WTC11 (cell line): ENCODE data around the gene GRAMD1C. TPM values are rescaled to one million over a fixed set of nuclear protein-coding genes. Genes with fewer than 3 reads are reported as not detected.

Experiments
- ATAC-seq: fragments of 200-7000 bp; cut with Tn5 transposase; 2 replicates; pipeline ENCODE4 v1.10.0; 2021; ENCODE audit warnings: mild to moderate bottlenecking, moderate library complexity
- Bru-seq: library from RNA; stranded (reverse); fragments of 400-500 nt; gene quantifications from one replicate; lab custom pipeline; 2021; lab: Mats Ljungman, UMichigan
- CTCF ChIA-PET: fragments of 300-600 bp; sonication (Branson Sonifier 250); formaldehyde crosslinking; loops from one replicate; lab custom pipeline; 2021; ENCODE audit warnings: antibody characterized with exemption; lab: Charles Lee
- POLR2A ChIA-PET: fragments of 350-600 bp; sonication (Branson Sonifier 250); formaldehyde crosslinking; loops from one replicate; lab custom pipeline; 2021; ENCODE audit warnings: antibody characterized with exemption; lab: Charles Lee
- DNase-seq: peaks from one replicate; pipeline ENCODE4 v3.0.0; 2021; ENCODE audit warnings: low spot score
- H3K27ac Mint-ChIP-seq: 2 replicates; pipeline ENCODE4 v1.8.0; 2021; ENCODE audit warnings: mixed read lengths
- H3K27me3 Mint-ChIP-seq: 2 replicates; pipeline ENCODE4 v1.8.0; 2021; ENCODE audit warnings: low read depth, mild to moderate bottlenecking, moderate library complexity, mixed read lengths
- H3K36me3 Mint-ChIP-seq: 2 replicates; pipeline ENCODE4 v1.8.0; 2021; ENCODE audit warnings: mixed read lengths
- H3K4me1 Mint-ChIP-seq: 2 replicates; pipeline ENCODE4 v1.8.0; 2022; ENCODE audit warnings: mixed read lengths
- H3K4me3 Mint-ChIP-seq: 2 replicates; pipeline ENCODE4 v1.8.0; 2021; ENCODE audit warnings: mild to moderate bottlenecking, moderate library complexity, mixed read lengths
- H3K9me3 Mint-ChIP-seq: 2 replicates; pipeline ENCODE4 v1.8.0; 2021; ENCODE audit warnings: mixed read lengths
- CREM ChIP-seq: sonication (generic); formaldehyde crosslinking; IDR thresholded peaks from 2 replicates; pipeline ENCODE4 v1.8.1; 2022; ENCODE audit warnings: mild to moderate bottlenecking, missing genetic modification reagents, moderate library complexity
- ESRRA ChIP-seq: sonication (generic); formaldehyde crosslinking; IDR thresholded peaks from 2 replicates; pipeline ENCODE4 v1.8.1; 2022; ENCODE audit warnings: mild to moderate bottlenecking, missing genetic modification reagents, borderline replicate concordance
- ETV6 ChIP-seq: sonication (generic); formaldehyde crosslinking; IDR thresholded peaks from 2 replicates; pipeline ENCODE4 v1.8.1; 2022; ENCODE audit warnings: mild to moderate bottlenecking, missing genetic modification reagents
- FOXP1 ChIP-seq: sonication (generic); formaldehyde crosslinking; IDR thresholded peaks from 2 replicates; pipeline ENCODE4 v1.8.0; 2022; ENCODE audit warnings: missing genetic modification reagents, mild to moderate bottlenecking, moderate library complexity, borderline replicate concordance
- GRHL2 ChIP-seq: fragments of 250-450 bp; sonication (Bioruptor Pico); IDR thresholded peaks from 2 replicates; pipeline ENCODE4 v1.8.0; 2022; ENCODE audit warnings: mild to moderate bottlenecking, moderate library complexity; ENCODE audit not compliant: insufficient replicate concordance, severe bottlenecking
- NFYB ChIP-seq: sonication (generic); formaldehyde crosslinking; conservative IDR thresholded peaks from 2 replicates; pipeline ENCODE4 v1.8.0; 2022; ENCODE audit warnings: low read depth, missing genetic modification reagents
- SOX15 ChIP-seq: fragments of 250-450 bp; sonication (Bioruptor Pico); IDR thresholded peaks from 2 replicates; pipeline ENCODE4 v1.9.0; 2021; ENCODE audit warnings: mild to moderate bottlenecking
- SP1 ChIP-seq: sonication (generic); formaldehyde crosslinking; conservative IDR thresholded peaks from 2 replicates; pipeline ENCODE4 v1.8.1; 2022; ENCODE audit warnings: missing genetic modification reagents
- TEAD1 ChIP-seq: sonication (generic); formaldehyde crosslinking; IDR thresholded peaks from 2 replicates; pipeline ENCODE4 v1.8.0; 2022; ENCODE audit warnings: mild to moderate bottlenecking, missing genetic modification reagents
- ZNF219 ChIP-seq: sonication (generic); formaldehyde crosslinking; IDR thresholded peaks from 2 replicates; pipeline ENCODE4 v1.8.0; 2023; ENCODE audit warnings: missing genetic modification reagents, mild to moderate bottlenecking, borderline replicate concordance
- ZNF317 ChIP-seq: sonication (generic); formaldehyde crosslinking; IDR thresholded peaks from 2 replicates; pipeline ENCODE4 v1.8.1; 2023; ENCODE audit warnings: low read depth, mild to moderate bottlenecking, moderate library complexity, missing genetic modification reagents, borderline replicate concordance
- ZNF423 ChIP-seq: fragments of 250-450 bp; sonication (Bioruptor Pico); IDR thresholded peaks from 2 replicates; pipeline ENCODE4 v2.1.2; 2022; ENCODE audit warnings: mild to moderate bottlenecking, moderate library complexity
- long read RNA-seq, 3 experiments: library from RNA in 1 of 3; library from capped mRNA in 1 of 3; library from polyadenylated mRNA in 1 of 3; unstranded in 2 of 3; stranded (forward) in 1 of 3; transcript quantifications; one replicate each; pipeline ENCODE4 v2.0.0, GENCODE V29; 2021
- total RNA-seq: library from RNA; stranded (reverse); gene quantifications from 3 replicates; pipeline ENCODE4 v1.2.3, GENCODE V29; 2021
- TF ChIP-seq, protein P1 (sequence below): fragments of 250-450 bp; sonication (Bioruptor Pico); IDR thresholded peaks from 2 replicates; pipeline ENCODE4 v1.9.0; 2021; ENCODE audit warnings: moderate library complexity, mild to moderate bottlenecking, inconsistent platforms, borderline replicate concordance
- TF ChIP-seq, protein P2 (sequence below): fragments of 200-600 bp; IDR thresholded peaks from 2 replicates; pipeline ENCODE4 v1.8.0; 2022; ENCODE audit warnings: antibody characterized with exemption
- TF ChIP-seq, protein P3 (sequence below): sonication (generic); formaldehyde crosslinking; IDR thresholded peaks from 2 replicates; pipeline ENCODE4 v1.8.0; 2022; ENCODE audit warnings: mild to moderate bottlenecking, missing genetic modification reagents
- TF ChIP-seq, protein P4 (sequence below): sonication (generic); formaldehyde crosslinking; IDR thresholded peaks from 2 replicates; pipeline ENCODE4 v1.8.1; 2023; ENCODE audit warnings: mild to moderate bottlenecking, moderate library complexity, missing genetic modification reagents
- TF ChIP-seq, protein P5 (sequence below): sonication (generic); formaldehyde crosslinking; IDR thresholded peaks from 2 replicates; pipeline ENCODE4 v1.8.0; 2022; ENCODE audit warnings: mild to moderate bottlenecking, missing genetic modification reagents
- TF ChIP-seq, protein P6 (sequence below): sonication (generic); formaldehyde crosslinking; IDR thresholded peaks from 2 replicates; pipeline ENCODE4 v1.8.1; 2023; ENCODE audit warnings: mild to moderate bottlenecking, missing genetic modification reagents, moderate library complexity
- TF ChIP-seq, protein P7 (sequence below): fragments of 250-450 bp; sonication (Bioruptor Pico); IDR thresholded peaks from 2 replicates; pipeline ENCODE4 v1.8.0; 2021; ENCODE audit warnings: mild to moderate bottlenecking
- TF ChIP-seq, protein P8 (sequence below): sonication (generic); formaldehyde crosslinking; IDR thresholded peaks from 2 replicates; pipeline ENCODE4 v1.8.1; 2022; ENCODE audit warnings: mild to moderate bottlenecking, moderate library complexity, missing genetic modification reagents
- TF ChIP-seq, protein P9 (sequence below): sonication (generic); formaldehyde crosslinking; IDR thresholded peaks from 2 replicates; pipeline ENCODE4 v1.8.0; 2022; ENCODE audit warnings: missing genetic modification reagents

Gene GRAMD1C
- total RNA-seq: 2.6 to 3.5 TPM (median 2.8 TPM) in 3 replicates
- Bru-seq, nascent RNA: percentile 36 among the genes with signal in this experiment
- long read RNA-seq, experiment 1, full-length matches to known transcripts: 13 of 21 reads
- long read RNA-seq, experiment 1, partial matches to known transcripts: 0 of 21 reads
- long read RNA-seq, experiment 1, other reads (novel, unspliced or antisense): 8 of 21 reads
- long read RNA-seq, experiment 2, partial matches to known transcripts: 1 of 4 reads
- long read RNA-seq, experiment 2, other reads (novel, unspliced or antisense): 3 of 4 reads
- long read RNA-seq, experiment 3: 0 reads

DNA sequence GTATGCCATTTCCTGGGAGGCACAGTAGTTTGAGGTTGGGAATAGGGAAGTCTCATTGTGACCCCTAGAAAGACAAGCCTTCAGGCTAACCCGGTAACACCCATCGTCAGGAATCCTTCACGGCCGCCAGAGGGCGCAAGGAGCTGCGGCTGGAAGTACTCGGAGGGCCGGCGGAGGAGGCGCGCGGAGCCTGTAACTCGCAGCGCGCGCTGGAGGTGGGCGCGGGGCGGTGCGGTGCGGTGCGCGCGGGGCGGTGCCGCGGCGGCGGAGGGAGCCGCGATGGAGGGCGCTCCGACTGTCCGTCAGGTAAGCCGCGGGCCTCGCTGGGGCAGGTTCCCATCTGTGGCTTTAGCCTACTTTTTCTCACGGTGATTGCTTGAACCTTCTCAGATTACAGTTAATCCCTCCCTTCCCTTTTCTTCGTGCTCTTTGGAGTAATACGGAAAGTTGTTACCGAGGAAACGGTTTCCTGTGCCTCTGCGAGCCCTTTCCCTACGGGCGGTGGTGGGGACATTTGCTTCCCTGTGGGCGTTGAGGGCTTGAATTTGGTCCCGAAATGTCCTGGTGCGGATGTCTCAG lies at the start of gene GRAMD1C:
Gene GRAMD1C, plus strand, starts transcription at position 158 of the 579 bp plus-strand sequence. Its CDS starts 122 bp downstream, at position 280.
- TF ChIP-seq, protein P1, sequence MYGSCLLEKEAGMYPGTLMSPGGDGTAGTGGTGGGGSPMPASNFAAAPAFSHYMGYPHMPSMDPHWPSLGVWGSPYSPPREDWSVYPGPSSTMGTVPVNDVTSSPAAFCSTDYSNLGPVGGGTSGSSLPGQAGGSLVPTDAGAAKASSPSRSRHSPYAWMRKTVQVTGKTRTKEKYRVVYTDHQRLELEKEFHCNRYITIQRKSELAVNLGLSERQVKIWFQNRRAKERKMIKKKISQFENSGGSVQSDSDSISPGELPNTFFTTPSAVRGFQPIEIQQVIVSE (CRISPR knock-in tag): no peak
- no peak for TF ChIP-seq ZNF317
- TF ChIP-seq, protein P2, sequence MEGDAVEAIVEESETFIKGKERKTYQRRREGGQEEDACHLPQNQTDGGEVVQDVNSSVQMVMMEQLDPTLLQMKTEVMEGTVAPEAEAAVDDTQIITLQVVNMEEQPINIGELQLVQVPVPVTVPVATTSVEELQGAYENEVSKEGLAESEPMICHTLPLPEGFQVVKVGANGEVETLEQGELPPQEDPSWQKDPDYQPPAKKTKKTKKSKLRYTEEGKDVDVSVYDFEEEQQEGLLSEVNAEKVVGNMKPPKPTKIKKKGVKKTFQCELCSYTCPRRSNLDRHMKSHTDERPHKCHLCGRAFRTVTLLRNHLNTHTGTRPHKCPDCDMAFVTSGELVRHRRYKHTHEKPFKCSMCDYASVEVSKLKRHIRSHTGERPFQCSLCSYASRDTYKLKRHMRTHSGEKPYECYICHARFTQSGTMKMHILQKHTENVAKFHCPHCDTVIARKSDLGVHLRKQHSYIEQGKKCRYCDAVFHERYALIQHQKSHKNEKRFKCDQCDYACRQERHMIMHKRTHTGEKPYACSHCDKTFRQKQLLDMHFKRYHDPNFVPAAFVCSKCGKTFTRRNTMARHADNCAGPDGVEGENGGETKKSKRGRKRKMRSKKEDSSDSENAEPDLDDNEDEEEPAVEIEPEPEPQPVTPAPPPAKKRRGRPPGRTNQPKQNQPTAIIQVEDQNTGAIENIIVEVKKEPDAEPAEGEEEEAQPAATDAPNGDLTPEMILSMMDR: peak; percentile 82
- TF ChIP-seq, protein P3, sequence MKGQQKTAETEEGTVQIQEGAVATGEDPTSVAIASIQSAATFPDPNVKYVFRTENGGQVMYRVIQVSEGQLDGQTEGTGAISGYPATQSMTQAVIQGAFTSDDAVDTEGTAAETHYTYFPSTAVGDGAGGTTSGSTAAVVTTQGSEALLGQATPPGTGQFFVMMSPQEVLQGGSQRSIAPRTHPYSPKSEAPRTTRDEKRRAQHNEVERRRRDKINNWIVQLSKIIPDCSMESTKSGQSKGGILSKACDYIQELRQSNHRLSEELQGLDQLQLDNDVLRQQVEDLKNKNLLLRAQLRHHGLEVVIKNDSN (CRISPR knock-in tag): no peak
- TF ChIP-seq ETV6 (CRISPR knock-in tag): peak; percentile 92
- TF ChIP-seq ESRRA: no peak
- TF ChIP-seq TEAD1: peak; percentile 25; the same call in 1 of the 2 replicates
- TF ChIP-seq, protein P4, sequence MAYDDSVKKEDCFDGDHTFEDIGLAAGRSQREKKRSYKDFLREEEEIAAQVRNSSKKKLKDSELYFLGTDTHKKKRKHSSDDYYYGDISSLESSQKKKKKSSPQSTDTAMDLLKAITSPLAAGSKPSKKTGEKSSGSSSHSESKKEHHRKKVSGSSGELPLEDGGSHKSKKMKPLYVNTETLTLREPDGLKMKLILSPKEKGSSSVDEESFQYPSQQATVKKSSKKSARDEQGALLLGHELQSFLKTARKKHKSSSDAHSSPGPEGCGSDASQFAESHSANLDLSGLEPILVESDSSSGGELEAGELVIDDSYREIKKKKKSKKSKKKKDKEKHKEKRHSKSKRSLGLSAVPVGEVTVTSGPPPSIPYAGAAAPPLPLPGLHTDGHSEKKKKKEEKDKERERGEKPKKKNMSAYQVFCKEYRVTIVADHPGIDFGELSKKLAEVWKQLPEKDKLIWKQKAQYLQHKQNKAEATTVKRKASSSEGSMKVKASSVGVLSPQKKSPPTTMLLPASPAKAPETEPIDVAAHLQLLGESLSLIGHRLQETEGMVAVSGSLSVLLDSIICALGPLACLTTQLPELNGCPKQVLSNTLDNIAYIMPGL (CRISPR knock-in tag): peak; percentile 52; the same call in 1 of the 2 replicates
- TF ChIP-seq, protein P5, sequence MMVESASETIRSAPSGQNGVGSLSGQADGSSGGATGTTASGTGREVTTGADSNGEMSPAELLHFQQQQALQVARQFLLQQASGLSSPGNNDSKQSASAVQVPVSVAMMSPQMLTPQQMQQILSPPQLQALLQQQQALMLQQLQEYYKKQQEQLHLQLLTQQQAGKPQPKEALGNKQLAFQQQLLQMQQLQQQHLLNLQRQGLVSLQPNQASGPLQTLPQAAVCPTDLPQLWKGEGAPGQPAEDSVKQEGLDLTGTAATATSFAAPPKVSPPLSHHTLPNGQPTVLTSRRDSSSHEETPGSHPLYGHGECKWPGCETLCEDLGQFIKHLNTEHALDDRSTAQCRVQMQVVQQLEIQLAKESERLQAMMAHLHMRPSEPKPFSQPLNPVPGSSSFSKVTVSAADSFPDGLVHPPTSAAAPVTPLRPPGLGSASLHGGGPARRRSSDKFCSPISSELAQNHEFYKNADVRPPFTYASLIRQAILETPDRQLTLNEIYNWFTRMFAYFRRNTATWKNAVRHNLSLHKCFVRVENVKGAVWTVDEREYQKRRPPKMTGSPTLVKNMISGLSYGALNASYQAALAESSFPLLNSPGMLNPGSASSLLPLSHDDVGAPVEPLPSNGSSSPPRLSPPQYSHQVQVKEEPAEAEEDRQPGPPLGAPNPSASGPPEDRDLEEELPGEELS (CRISPR knock-in tag): 0 out of 2 replicates have a peak, but pooled peaks have one; percentile 45
- TF ChIP-seq SOX15 (CRISPR knock-in tag): no peak
- TF ChIP-seq, protein P6, sequence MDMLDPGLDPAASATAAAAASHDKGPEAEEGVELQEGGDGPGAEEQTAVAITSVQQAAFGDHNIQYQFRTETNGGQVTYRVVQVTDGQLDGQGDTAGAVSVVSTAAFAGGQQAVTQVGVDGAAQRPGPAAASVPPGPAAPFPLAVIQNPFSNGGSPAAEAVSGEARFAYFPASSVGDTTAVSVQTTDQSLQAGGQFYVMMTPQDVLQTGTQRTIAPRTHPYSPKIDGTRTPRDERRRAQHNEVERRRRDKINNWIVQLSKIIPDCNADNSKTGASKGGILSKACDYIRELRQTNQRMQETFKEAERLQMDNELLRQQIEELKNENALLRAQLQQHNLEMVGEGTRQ (CRISPR knock-in tag): 0 out of 2 replicates have a peak, but pooled peaks have one; percentile 22
- no peak for TF ChIP-seq ZNF423
- peak; percentile 69; the same call in 1 of the 2 replicates for TF ChIP-seq SP1 (CRISPR knock-in tag)
- no peak for TF ChIP-seq NFYB (CRISPR knock-in tag)
- TF ChIP-seq, protein P7, sequence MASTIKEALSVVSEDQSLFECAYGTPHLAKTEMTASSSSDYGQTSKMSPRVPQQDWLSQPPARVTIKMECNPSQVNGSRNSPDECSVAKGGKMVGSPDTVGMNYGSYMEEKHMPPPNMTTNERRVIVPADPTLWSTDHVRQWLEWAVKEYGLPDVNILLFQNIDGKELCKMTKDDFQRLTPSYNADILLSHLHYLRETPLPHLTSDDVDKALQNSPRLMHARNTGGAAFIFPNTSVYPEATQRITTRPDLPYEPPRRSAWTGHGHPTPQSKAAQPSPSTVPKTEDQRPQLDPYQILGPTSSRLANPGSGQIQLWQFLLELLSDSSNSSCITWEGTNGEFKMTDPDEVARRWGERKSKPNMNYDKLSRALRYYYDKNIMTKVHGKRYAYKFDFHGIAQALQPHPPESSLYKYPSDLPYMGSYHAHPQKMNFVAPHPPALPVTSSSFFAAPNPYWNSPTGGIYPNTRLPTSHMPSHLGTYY (CRISPR knock-in tag): no peak
- TF ChIP-seq, protein P8, sequence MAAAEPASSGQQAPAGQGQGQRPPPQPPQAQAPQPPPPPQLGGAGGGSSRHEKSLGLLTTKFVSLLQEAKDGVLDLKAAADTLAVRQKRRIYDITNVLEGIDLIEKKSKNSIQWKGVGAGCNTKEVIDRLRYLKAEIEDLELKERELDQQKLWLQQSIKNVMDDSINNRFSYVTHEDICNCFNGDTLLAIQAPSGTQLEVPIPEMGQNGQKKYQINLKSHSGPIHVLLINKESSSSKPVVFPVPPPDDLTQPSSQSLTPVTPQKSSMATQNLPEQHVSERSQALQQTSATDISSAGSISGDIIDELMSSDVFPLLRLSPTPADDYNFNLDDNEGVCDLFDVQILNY: peak; percentile 89
- no peak for TF ChIP-seq GRHL2 (CRISPR knock-in tag)
- TF ChIP-seq FOXP1 (CRISPR knock-in tag): peak; percentile 76; the same call in 1 of the 2 replicates
- 0 out of 2 replicates have a peak, but pooled peaks have one; percentile 60 for TF ChIP-seq CREM (CRISPR knock-in tag)
- TF ChIP-seq ZNF219 (CRISPR knock-in tag): no peak
- TF ChIP-seq, protein P9, sequence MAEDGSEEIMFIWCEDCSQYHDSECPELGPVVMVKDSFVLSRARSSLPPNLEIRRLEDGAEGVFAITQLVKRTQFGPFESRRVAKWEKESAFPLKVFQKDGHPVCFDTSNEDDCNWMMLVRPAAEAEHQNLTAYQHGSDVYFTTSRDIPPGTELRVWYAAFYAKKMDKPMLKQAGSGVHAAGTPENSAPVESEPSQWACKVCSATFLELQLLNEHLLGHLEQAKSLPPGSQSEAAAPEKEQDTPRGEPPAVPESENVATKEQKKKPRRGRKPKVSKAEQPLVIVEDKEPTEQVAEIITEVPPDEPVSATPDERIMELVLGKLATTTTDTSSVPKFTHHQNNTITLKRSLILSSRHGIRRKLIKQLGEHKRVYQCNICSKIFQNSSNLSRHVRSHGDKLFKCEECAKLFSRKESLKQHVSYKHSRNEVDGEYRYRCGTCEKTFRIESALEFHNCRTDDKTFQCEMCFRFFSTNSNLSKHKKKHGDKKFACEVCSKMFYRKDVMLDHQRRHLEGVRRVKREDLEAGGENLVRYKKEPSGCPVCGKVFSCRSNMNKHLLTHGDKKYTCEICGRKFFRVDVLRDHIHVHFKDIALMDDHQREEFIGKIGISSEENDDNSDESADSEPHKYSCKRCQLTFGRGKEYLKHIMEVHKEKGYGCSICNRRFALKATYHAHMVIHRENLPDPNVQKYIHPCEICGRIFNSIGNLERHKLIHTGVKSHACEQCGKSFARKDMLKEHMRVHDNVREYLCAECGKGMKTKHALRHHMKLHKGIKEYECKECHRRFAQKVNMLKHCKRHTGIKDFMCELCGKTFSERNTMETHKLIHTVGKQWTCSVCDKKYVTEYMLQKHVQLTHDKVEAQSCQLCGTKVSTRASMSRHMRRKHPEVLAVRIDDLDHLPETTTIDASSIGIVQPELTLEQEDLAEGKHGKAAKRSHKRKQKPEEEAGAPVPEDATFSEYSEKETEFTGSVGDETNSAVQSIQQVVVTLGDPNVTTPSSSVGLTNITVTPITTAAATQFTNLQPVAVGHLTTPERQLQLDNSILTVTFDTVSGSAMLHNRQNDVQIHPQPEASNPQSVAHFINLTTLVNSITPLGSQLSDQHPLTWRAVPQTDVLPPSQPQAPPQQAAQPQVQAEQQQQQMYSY (CRISPR knock-in tag): no peak
- H3K4me1 Mint-ChIP-seq: peaks cover 14% of the 10 kb centered on the region
- DNase-seq: peak; percentile 90
- peak within 1 kb of the TSS; percentile 29; the same call in 1 of the 2 replicates for H3K27ac Mint-ChIP-seq
- H3K4me3 Mint-ChIP-seq: peak within 1 kb of the TSS; percentile 84
- ATAC-seq: peak; percentile 98
- H3K36me3 Mint-ChIP-seq: no peaks in the 10 kb centered on the region
- H3K9me3 Mint-ChIP-seq: no peaks in the 10 kb centered on the region
- CTCF ChIA-PET: interaction anchor here (0.6 to 2.5 kb wide), 17 partner anchors 13 to 482 kb away, joined by 3 to 11 read pairs (median 3); partner anchors contain the start of genes NAA50 and USF3
- POLR2A ChIA-PET: no interaction called here
- H3K27me3 Mint-ChIP-seq: peaks cover 3% of the 10 kb centered on the region; the same call in 1 of the 2 replicates
